ENCODE results near the gene KASH5.

DNA sequence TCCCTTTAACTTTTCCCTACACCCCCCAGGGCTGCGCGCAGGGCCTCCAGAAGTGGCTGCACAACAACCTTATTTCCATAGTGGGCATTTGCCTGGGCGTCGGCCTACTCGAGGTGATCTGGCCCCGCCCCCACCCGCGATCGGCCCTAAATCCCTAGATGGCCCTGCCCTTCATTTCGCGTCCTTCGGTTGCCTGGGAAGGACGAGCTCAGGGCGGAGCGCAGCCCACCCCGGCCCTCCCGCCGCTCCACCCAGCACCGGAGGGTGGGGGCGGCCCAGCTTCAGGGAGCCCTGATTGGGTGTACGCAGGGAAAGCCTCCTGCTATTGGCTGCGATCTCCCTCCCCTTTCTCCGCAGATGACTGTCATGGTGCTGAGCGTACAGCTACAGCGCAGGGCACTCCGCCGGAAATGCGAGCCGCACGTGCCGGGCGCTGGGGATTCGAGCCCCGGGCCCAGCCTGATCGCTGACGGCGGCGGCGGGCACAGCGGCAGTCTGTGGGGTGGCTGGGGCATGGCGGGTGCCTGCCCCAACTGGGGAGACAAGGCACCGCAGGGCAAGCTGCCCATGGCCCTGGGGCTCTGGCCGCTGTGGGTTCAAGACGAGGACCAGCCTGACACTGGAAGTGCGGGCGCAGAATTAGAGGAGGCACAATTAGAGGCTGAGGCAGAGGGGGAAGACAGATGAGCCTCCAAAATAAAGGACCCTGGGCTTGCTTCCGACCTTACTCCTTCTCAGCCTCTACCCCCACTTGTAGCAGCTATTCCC is 48.6 kb upstream of the KASH5 start:
- TF ChIP-seq, protein P1, sequence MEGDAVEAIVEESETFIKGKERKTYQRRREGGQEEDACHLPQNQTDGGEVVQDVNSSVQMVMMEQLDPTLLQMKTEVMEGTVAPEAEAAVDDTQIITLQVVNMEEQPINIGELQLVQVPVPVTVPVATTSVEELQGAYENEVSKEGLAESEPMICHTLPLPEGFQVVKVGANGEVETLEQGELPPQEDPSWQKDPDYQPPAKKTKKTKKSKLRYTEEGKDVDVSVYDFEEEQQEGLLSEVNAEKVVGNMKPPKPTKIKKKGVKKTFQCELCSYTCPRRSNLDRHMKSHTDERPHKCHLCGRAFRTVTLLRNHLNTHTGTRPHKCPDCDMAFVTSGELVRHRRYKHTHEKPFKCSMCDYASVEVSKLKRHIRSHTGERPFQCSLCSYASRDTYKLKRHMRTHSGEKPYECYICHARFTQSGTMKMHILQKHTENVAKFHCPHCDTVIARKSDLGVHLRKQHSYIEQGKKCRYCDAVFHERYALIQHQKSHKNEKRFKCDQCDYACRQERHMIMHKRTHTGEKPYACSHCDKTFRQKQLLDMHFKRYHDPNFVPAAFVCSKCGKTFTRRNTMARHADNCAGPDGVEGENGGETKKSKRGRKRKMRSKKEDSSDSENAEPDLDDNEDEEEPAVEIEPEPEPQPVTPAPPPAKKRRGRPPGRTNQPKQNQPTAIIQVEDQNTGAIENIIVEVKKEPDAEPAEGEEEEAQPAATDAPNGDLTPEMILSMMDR (IDR thresholded peaks at IDR 0.05; ENCODE audit: insufficient read depth, low read length), result no peak
- TF ChIP-seq POLR2AphosphoS5 (IDR thresholded peaks at IDR 0.05; ENCODE audit: low read depth) (no peak), SPI1 (IDR thresholded peaks at IDR 0.05; ENCODE audit: borderline replicate concordance, low read depth) (no peak), GABPA (IDR thresholded peaks at IDR 0.05; ENCODE audit: low read depth) (no peak)
- TF ChIP-seq, protein P2, sequence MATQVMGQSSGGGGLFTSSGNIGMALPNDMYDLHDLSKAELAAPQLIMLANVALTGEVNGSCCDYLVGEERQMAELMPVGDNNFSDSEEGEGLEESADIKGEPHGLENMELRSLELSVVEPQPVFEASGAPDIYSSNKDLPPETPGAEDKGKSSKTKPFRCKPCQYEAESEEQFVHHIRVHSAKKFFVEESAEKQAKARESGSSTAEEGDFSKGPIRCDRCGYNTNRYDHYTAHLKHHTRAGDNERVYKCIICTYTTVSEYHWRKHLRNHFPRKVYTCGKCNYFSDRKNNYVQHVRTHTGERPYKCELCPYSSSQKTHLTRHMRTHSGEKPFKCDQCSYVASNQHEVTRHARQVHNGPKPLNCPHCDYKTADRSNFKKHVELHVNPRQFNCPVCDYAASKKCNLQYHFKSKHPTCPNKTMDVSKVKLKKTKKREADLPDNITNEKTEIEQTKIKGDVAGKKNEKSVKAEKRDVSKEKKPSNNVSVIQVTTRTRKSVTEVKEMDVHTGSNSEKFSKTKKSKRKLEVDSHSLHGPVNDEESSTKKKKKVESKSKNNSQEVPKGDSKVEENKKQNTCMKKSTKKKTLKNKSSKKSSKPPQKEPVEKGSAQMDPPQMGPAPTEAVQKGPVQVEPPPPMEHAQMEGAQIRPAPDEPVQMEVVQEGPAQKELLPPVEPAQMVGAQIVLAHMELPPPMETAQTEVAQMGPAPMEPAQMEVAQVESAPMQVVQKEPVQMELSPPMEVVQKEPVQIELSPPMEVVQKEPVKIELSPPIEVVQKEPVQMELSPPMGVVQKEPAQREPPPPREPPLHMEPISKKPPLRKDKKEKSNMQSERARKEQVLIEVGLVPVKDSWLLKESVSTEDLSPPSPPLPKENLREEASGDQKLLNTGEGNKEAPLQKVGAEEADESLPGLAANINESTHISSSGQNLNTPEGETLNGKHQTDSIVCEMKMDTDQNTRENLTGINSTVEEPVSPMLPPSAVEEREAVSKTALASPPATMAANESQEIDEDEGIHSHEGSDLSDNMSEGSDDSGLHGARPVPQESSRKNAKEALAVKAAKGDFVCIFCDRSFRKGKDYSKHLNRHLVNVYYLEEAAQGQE (IDR thresholded peaks at IDR 0.05; ENCODE audit: insufficient replicate concordance, low read depth), result no peak
